Measurements from ENCODE around the gene IL19. TPM values are rescaled to one million over a fixed set of nuclear protein-coding genes. Genes with fewer than 3 reads are reported as not detected.

IL19 gene
- total and polyA plus RNA-seq, 3 donors from 2014 or later = 0.37 TPM; not detected in 2

GRCh38 chr1:206723805-206724472 lies 46.6 kb upstream of the IL19 start:
- intact Hi-C loops (cut with DNase I; ENCODE audit: low total_unique reads) = no loop called here
- Histone ChIP-seq H3K36me3 (ENCODE audit: low read depth, missing control alignments) (no peaks in the 10 kb centered on the region), H3K27me3 (no peaks in the 10 kb centered on the region), H3K4me3 (no peak overlapping the region), H3K27ac (no peak overlapping the region), H3K4me1 (peaks cover 8% of the 10 kb centered on the region), H3K9me3 (no peaks in the 10 kb centered on the region)
- WGBS, 2 donors = 79 to 81% methylated on average over 9 to 12 of the region's 12 CpGs
- TF ChIP-seq POLR2A (IDR thresholded peaks at IDR 0.05) (no peak), CTCF (IDR thresholded peaks at IDR 0.05) (no peak)
- no peak for DNase-seq

- Histone ChIP-seq H3K4me1 (peaks cover 8% of the 10 kb centered on the region), H3K36me3 (ENCODE audit: low read depth, missing control alignments) (no peaks in the 10 kb centered on the region), H3K4me3 (no peak overlapping the region), H3K27me3 (no peaks in the 10 kb centered on the region), H3K9me3 (no peaks in the 10 kb centered on the region), H3K27ac (no peak overlapping the region)
- peak in 2 of 3 experiments; percentile 35 to 42 for TF ChIP-seq CTCF (IDR thresholded peaks at IDR 0.05)
- no peak for TF ChIP-seq POLR2A (IDR thresholded peaks at IDR 0.05)
- DNase-seq = no peak
- WGBS, 2 donors = 76 to 85% methylated on average over 8 to 9 of the region's 9 CpGs
- intact Hi-C loops (cut with DNase I; ENCODE audit: low total_unique reads) = no loop called here
These were observed 45.2 kb upstream of the IL19 start for GRCh38 chr1:206725109-206725963.

GRCh38 chr1:206727981-206728696 lies 42.4 kb upstream of the IL19 start:
- DNase-seq = no peak
- Histone ChIP-seq H3K4me1 (peaks cover 13% of the 10 kb centered on the region), H3K36me3 (ENCODE audit: low read depth, missing control alignments) (no peaks in the 10 kb centered on the region), H3K4me3 (no peak overlapping the region), H3K9me3 (no peaks in the 10 kb centered on the region), H3K27me3 (no peaks in the 10 kb centered on the region), H3K27ac (no peak overlapping the region)
- WGBS, 2 donors = 73 to 86% methylated on average over 7 to 8 of the region's 8 CpGs
- intact Hi-C loops (cut with DNase I; ENCODE audit: low total_unique reads) = no loop called here
- TF ChIP-seq CTCF (IDR thresholded peaks at IDR 0.05) = no peak

GRCh38 chr1:206728697-206728987 lies 41.9 kb upstream of the IL19 start:
- intact Hi-C loops (cut with DNase I; ENCODE audit: low total_unique reads) = no loop called here
- DNase-seq = no peak
- H3K4me1 ChIP-seq = peaks cover 14% of the 10 kb centered on the region
- no peaks in the 10 kb centered on the region for H3K27me3 ChIP-seq
- no peaks in the 10 kb centered on the region for H3K36me3 ChIP-seq (ENCODE audit: low read depth, missing control alignments)
- H3K9me3 ChIP-seq = no peaks in the 10 kb centered on the region
- no peak for TF ChIP-seq POLR2A (IDR thresholded peaks at IDR 0.05)
- TF ChIP-seq CTCF (IDR thresholded peaks at IDR 0.05) = no peak
- 92% methylated on average over 9 of the region's 9 CpGs; no CpG with 5 or more reads in 1 of the 2 donors for WGBS, 2 donors
- H3K4me3 ChIP-seq = no peak overlapping the region
- H3K27ac ChIP-seq = no peak overlapping the region
